Esophagus mucosa (tissue), 1 donor: Measurements from ENCODE around the gene MED10. TPM values are rescaled to one million over a fixed set of nuclear protein-coding genes. Genes with fewer than 3 reads are reported as not detected.

Source experiments
- ATAC-seq: fragments of 200-7000 bp; cut with Tn5 transposase; one replicate; pipeline ENCODE4 v1.9.1; 2020
- total RNA-seq: library from RNA; stranded (reverse); gene quantifications from one replicate; pipeline ENCODE4 v1.2.4, GENCODE V29; 2023
- donor health status: DM: yes; HTN: yes; CAD: no.

Gene MED10
- total RNA-seq, 1 donor from 2014 or later: 25.1 TPM

- ATAC-seq: no peak
These were observed 20.4 kb upstream of the MED10 start for GRCh38 chr5:6398570-6399230.

- ATAC-seq: no peak
These were observed 19.4 kb upstream of the MED10 start for GRCh38 chr5:6397536-6398269.

- ATAC-seq: no peak
These were observed 18.6 kb upstream of the MED10 start for GRCh38 chr5:6396836-6397535.

GRCh38 chr5:6396043-6396442, 17.7 kb upstream of the MED10 start:
- ATAC-seq: no peak

- no peak for ATAC-seq
These were observed 17.3 kb upstream of the MED10 start for GRCh38 chr5:6395621-6396020.

GRCh38 chr5:6395102-6395445, 16.7 kb upstream of the MED10 start:
- no peak for ATAC-seq

- ATAC-seq: no peak
These were observed 16.2 kb upstream of the MED10 start for GRCh38 chr5:6394429-6395101.

- ATAC-seq: no peak
These were observed 15.3 kb upstream of the MED10 start for GRCh38 chr5:6393596-6394194.

GRCh38 chr5:6392561-6392960, 14.2 kb upstream of the MED10 start:
- ATAC-seq: no peak

- ATAC-seq: no peak
These were observed 12.8 kb upstream of the MED10 start for GRCh38 chr5:6391151-6391550.

GRCh38 chr5:6389946-6390530, 11.7 kb upstream of the MED10 start:
- ATAC-seq: no peak

- no peak for ATAC-seq
These were observed 11.1 kb upstream of the MED10 start for GRCh38 chr5:6389397-6389796.

- ATAC-seq: no peak
These were observed 9.6 kb upstream of the MED10 start for GRCh38 chr5:6387970-6388369.

- no peak for ATAC-seq
These were observed 7.9 kb upstream of the MED10 start for GRCh38 chr5:6386271-6386670.

- no peak for ATAC-seq
These were observed 6.5 kb upstream of the MED10 start for GRCh38 chr5:6384856-6385255.

GRCh38 chr5:6383376-6383775, 5.0 kb upstream of the MED10 start:
- no peak for ATAC-seq

- no peak for ATAC-seq
These were observed 899 bp upstream of the MED10 start for GRCh38 chr5:6379246-6379645.

GRCh38 chr5:6378766-6379103, 388 bp upstream of the MED10 start:
- ATAC-seq: no peak

GRCh38 chr5:6377582-6377904, 804 bp downstream of the MED10 start:
- ATAC-seq: no peak

- ATAC-seq: no peak
These were observed 1.3 kb downstream of the MED10 start for GRCh38 chr5:6376974-6377520.

GRCh38 chr5:6373081-6373846, 5.1 kb downstream of the MED10 start:
- no peak for ATAC-seq
